Choroid plexus epithelial cell (primary cell): Measurements from ENCODE around the gene TRIOBP.

Experiments
- DNase-seq: peaks from one replicate; pipeline ENCODE4 v3.0.0-alpha.2; 2010; ENCODE audit warnings: low read depth
- H3K4me3 ChIP-seq: 2 replicates; pipeline ENCODE4 v1.5.1; 2011; ENCODE audit warnings: low read depth, mild to moderate bottlenecking, control low read depth, low read length, moderate library complexity
- CTCF ChIP-seq: conservative IDR thresholded peaks from 2 replicates; pipeline ENCODE4 v1.5.1; 2011; ENCODE audit warnings: low read depth, mild to moderate bottlenecking, control low read depth, inconsistent platforms, low read length, moderate library complexity

The TRIOBP gene

GRCh38 chr22:37742376-37743171 is 45.7 kb downstream of the TRIOBP start:
- no peak overlapping the region for H3K4me3 ChIP-seq
- no peak for TF ChIP-seq CTCF
- DNase-seq, result peak; percentile 86

- no peak overlapping the region for H3K4me3 ChIP-seq
- TF ChIP-seq CTCF, result no peak
- DNase-seq, result no peak
Observed at GRCh38 chr22:37744589-37744988, 47.7 kb downstream of the TRIOBP start.

- H3K4me3 ChIP-seq, result peak overlapping the region; percentile 93
Observed at GRCh38 chr22:37745548-37746365, 48.9 kb downstream of the TRIOBP start.

GRCh38 chr22:37746366-37747079 is 49.7 kb downstream of the TRIOBP start:
- DNase-seq, result peak; percentile 16
- no peak for TF ChIP-seq CTCF
- peak overlapping the region; percentile 93 for H3K4me3 ChIP-seq

More at GRCh38 chr22:37745548-37746365, 48.9 kb downstream of the TRIOBP start:
- TF ChIP-seq CTCF, result no peak
- DNase-seq, result peak; percentile 86

- peak; percentile 27 for DNase-seq
- H3K4me3 ChIP-seq, result peak overlapping the region; percentile 93
- TF ChIP-seq CTCF, result no peak
Observed at GRCh38 chr22:37747080-37747714, 50.3 kb downstream of the TRIOBP start.

- DNase-seq, result peak; percentile 14
- peak overlapping the region; percentile 93 for H3K4me3 ChIP-seq
- no peak for TF ChIP-seq CTCF
Observed at GRCh38 chr22:37747715-37748100, 50.9 kb downstream of the TRIOBP start.
